Sigmoid colon (tissue), 7 donors: Measurements from ENCODE around the gene GRK1. TPM values are rescaled to one million over a fixed set of nuclear protein-coding genes. Genes with fewer than 3 reads are reported as not detected.

Source experiments
- DNase-seq: peaks from one replicate; pipeline ENCODE4 v3.0.0-alpha.2; 2019
- H3K27ac ChIP-seq, 4 donors: fragments of 200-600 bp; sonication (generic); one replicate each; pipeline ENCODE4 v1.5.1; 2016 to 2019; ENCODE audit warnings: mild to moderate bottlenecking in 1 of 4
- H3K27me3 ChIP-seq, 3 donors: fragments of 200-600 bp; sonication (generic); one replicate each; pipeline ENCODE4 v1.5.1; 2019; ENCODE audit warnings: mild to moderate bottlenecking in 1 of 3
- H3K36me3 ChIP-seq, 4 donors: fragments of 200-600 bp; sonication (generic); one replicate each; pipeline ENCODE4 v1.5.1; 2016 to 2019
- H3K4me1 ChIP-seq, 4 donors: fragments of 200-600 bp; sonication (generic); one replicate each; pipeline ENCODE4 v1.5.1; 2017 to 2019
- H3K4me3 ChIP-seq, 4 donors: fragments of 200-600 bp; sonication (generic); one replicate each; pipeline ENCODE4 v1.5.1; 2017 to 2019; ENCODE audit warnings: mild to moderate bottlenecking in 2 of 4, moderate library complexity in 1 of 4
- H3K9me3 ChIP-seq, 4 donors: fragments of 200-600 bp in 3 of 4; sonication (generic) in 3 of 4; one replicate each; pipeline versions ENCODE4 v1.5.1 to v1.6.1; 2013 to 2019
- CTCF ChIP-seq, 4 experiments: fragments of 450-650 bp in 3 of 4; fragments of 200-600 bp in 1 of 4; IDR thresholded peaks; one replicate each; pipeline ENCODE4 v1.5.1; 2016 to 2019; ENCODE audit warnings: antibody characterized with exemption in 4 of 4, mild to moderate bottlenecking in 3 of 4, moderate library complexity in 2 of 4
- EP300 ChIP-seq, 4 donors: sonication (generic); formaldehyde crosslinking; IDR thresholded peaks; one replicate each; pipeline ENCODE4 v1.6.1; 2017; ENCODE audit warnings: antibody characterized with exemption in 4 of 4
- POLR2A ChIP-seq, 2 donors: fragments of 450-650 bp; IDR thresholded peaks; one replicate each; pipeline ENCODE4 v1.6.1; 2016; ENCODE audit warnings: antibody characterized with exemption in 2 of 2, mild to moderate bottlenecking in 2 of 2, moderate library complexity in 2 of 2
- POLR2AphosphoS5 ChIP-seq, 4 donors: sonication (generic); formaldehyde crosslinking; IDR thresholded peaks; one replicate each; pipeline ENCODE4 v1.6.1; 2017; ENCODE audit warnings: antibody characterized with exemption in 4 of 4
- WGBS, 2 donors: extraction: QIAGEN DNeasy Blood & Tissue Kit; methylation state at CpG; one replicate each; pipeline ENCODE4 v1.1.7; 2013; 5-methylcytosine and 5-hydroxymethylcytosine counted together
- intact Hi-C: fragments of 100-400 bp; cut with DNase I; formaldehyde crosslinking; loops from one replicate; pipeline ENCODE4 v1.15.1; 2023
- polyA plus RNA-seq, 3 donors: library from polyadenylated mRNA; stranded (reverse); fragments of 200-250 nt; gene quantifications; one replicate each; pipeline ENCODE4 v1.2.3, GENCODE V29; 2013
- total RNA-seq, 4 donors: library from RNA; depleted of rRNA; stranded (reverse); fragments of >200 nt; gene quantifications; one replicate each; pipeline ENCODE4 v1.1.0, GENCODE V29; 2016
- donor health status: healthy with polysubstance abuse.
- donor health status: Bipolar disorder and iron deficiency.
- donor health status: healthy.

Gene GRK1
- total and polyA plus RNA-seq, 7 donors: 0.10 to 0.28 TPM; not detected in 5

DNA sequence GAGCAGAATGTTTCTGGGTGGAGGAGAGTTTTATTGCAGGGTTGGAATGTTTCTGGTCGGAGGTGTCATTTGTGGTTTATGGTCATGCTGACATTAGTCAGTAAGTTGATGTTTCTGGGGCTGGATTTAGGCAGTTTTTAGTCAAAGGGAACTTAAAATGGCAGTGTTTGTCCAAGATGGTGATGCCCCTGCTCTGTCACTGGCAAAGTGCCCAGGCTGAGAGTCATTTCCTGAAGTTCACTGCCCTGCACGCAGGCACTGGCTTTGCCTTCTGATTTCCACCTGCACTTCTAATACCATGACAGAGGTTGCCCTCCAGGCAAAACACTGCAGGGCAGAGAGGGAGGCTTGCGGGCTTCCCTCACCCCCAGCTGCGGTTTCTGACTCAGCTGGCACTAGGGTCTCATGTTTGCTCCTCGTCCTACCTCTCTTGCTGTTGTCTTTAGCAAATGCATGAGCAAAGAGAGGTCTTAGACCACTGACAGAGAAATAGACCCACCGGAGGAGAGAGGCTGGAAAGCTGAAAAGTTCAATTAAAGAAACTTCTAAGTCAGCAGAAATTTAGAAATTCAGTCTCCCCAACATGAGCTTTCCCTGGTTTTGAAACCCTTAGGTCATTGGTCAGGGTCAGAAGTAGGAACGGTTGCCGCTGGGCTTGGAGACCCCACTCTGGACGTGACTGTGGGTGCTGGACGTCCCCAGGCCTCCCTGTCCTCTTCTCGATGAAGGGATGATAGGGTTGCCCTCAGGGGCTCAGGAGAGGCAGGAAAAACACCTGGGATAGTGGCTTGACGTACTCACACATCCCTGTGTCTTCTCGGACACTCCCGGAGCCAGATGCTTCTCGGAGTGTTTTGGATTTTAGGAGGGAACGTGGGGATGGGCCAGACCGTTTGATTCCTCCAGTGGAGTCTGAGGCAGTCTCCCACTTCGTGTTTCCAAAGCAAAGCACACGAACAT is 118.3 kb downstream of the GRK1 start:
- Histone ChIP-seq H3K36me3 (no peaks in the 10 kb centered on the region), H3K4me3 (no peak overlapping the region), H3K27ac (no peak overlapping the region), H3K9me3 (no peaks in the 10 kb centered on the region), H3K4me1 (no peaks in the 10 kb centered on the region), H3K27me3 (peaks cover 0 to 3% (median 0%) of the 10 kb centered on the region in 3 donors)
- no peak for TF ChIP-seq EP300 (IDR thresholded peaks at IDR 0.05)
- TF ChIP-seq CTCF (IDR thresholded peaks at IDR 0.05): no peak
- no peak for TF ChIP-seq POLR2AphosphoS5 (IDR thresholded peaks at IDR 0.05)
- no peak for TF ChIP-seq POLR2A (IDR thresholded peaks at IDR 0.05)
- WGBS, 2 donors: 80 to 83% methylated on average over 19 of the region's 19 CpGs
- intact Hi-C loops: no loop called here
- DNase-seq: no peak

DNA sequence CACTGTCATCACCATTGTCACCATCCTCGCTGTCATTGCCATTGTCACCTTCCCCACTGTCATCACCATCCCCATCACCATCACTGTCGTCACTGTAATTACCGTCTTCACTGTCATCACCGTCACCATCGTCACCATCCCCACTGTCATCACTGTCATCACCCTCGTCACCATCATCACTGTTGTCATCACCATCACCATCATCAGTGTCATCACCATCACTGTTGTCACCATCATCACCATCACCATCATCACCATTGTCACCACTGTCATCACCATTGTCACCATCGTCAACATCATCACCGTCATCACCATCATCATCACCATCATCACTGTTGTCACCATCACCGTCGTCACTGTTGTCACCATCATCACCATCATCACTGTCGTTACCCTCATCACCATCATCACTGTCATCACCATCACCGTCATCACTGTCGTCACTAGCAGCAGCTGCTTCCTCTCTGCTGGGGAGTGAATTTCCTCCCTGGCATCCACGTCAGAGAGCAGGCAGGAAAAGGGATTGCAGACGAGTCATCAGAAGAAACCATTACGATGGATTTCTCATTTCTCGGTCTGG is 119.3 kb downstream of the GRK1 start:
- TF ChIP-seq POLR2A (IDR thresholded peaks at IDR 0.05): no peak
- TF ChIP-seq CTCF (IDR thresholded peaks at IDR 0.05): no peak
- no peak for TF ChIP-seq EP300 (IDR thresholded peaks at IDR 0.05)
- no peak for TF ChIP-seq POLR2AphosphoS5 (IDR thresholded peaks at IDR 0.05)
- 84 to 92% methylated on average over 17 of the region's 17 CpGs for WGBS, 2 donors
- intact Hi-C loops: no loop called here
- peaks cover 0 to 11% (median 0%) of the 10 kb centered on the region in 3 donors for H3K27me3 ChIP-seq
- no peaks in the 10 kb centered on the region for H3K36me3 ChIP-seq
- no peak overlapping the region for H3K4me3 ChIP-seq
- no peaks in the 10 kb centered on the region for H3K9me3 ChIP-seq
- H3K4me1 ChIP-seq: no peaks in the 10 kb centered on the region
- no peak overlapping the region for H3K27ac ChIP-seq
- DNase-seq: no peak

Other genes starting within 250 kb of the GRK1 start
- 1 to 10 TPM; 2.3 to 7.8 (median 4.5) TPM for gene ADPRHL1, start 213.7 kb upstream of the GRK1 start, total RNA-seq
- gene ADPRHL1, start 213.7 kb upstream of the GRK1 start, polyA plus RNA-seq: 1 to 10 TPM; 1.2 to 4.9 (median 4.2) TPM
- gene DCUN1D2, start 176.5 kb upstream of the GRK1 start, total RNA-seq: 10 to 100 TPM; 20.6 to 33.0 (median 27.6) TPM
- 10 to 100 TPM in 1 of 3 donors, 1 to 10 TPM in 2; 6.6 to 10.2 (median 7.9) TPM for gene DCUN1D2, start 176.5 kb upstream of the GRK1 start, polyA plus RNA-seq
- gene TFDP1, start 82.5 kb upstream of the GRK1 start, total RNA-seq: 10 to 100 TPM; 26.5 to 46.0 (median 33.8) TPM
- 10 to 100 TPM; 40.2 to 57.1 (median 54.6) TPM for gene TFDP1, start 82.5 kb upstream of the GRK1 start, polyA plus RNA-seq
- gene ATP4B, start 9.0 kb upstream of the GRK1 start, total RNA-seq: not detected
- gene ATP4B, start 9.0 kb upstream of the GRK1 start, polyA plus RNA-seq: not detected
- gene TMEM255B, start 92.0 kb downstream of the GRK1 start, total RNA-seq: 10 to 100 TPM in 2 of 4 donors, 1 to 10 TPM in 1, under 1 TPM in 1; 0.99 to 11.1 (median 7.3) TPM
- 1 to 10 TPM in 2 of 3 donors, under 1 TPM in 1; 0.60 to 4.6 (median 1.8) TPM for gene TMEM255B, start 92.0 kb downstream of the GRK1 start, polyA plus RNA-seq
- gene GAS6, start 196.9 kb downstream of the GRK1 start, total RNA-seq: 100 to 1,000 TPM in 1 of 4 donors, 10 to 100 TPM in 3; 34.4 to 105 (median 70.4) TPM
- gene GAS6, start 196.9 kb downstream of the GRK1 start, polyA plus RNA-seq: 100 to 1,000 TPM in 1 of 3 donors, 10 to 100 TPM in 2; 27.0 to 101 (median 28.2) TPM